GM12878 (cell line): ENCODE results near the gene ARL9. TPM values are rescaled to one million over a fixed set of nuclear protein-coding genes. Genes with fewer than 3 reads are reported as not detected.

ENCODE experiments used
- ATAC-seq: fragments of 200-7000 bp; cut with Tn5 transposase; 3 replicates; pipeline ENCODE4 v1.9.1; 2020; ENCODE audit warnings: mild to moderate bottlenecking, moderate library complexity
- BruUV-seq: library from RNA; stranded (reverse); fragments of 400-500 nt; replicated peaks from 2 replicates; lab custom pipeline; 2021; lab: Mats Ljungman, UMichigan
- CTCF ChIA-PET: fragments of 300-600 bp; sonication (Branson Sonifier 250); formaldehyde crosslinking; extraction: SDS; loops from one replicate; lab custom pipeline; 2021; ENCODE audit warnings: inconsistent platforms; lab: Yijun Ruan, JAX
- POLR2A ChIA-PET: fragments of 350-600 bp; formaldehyde crosslinking; extraction: SDS; loops from one replicate; lab custom pipeline; 2021; ENCODE audit warnings: inconsistent platforms; lab: Charles Lee
- RAD21 ChIA-PET: fragments of 300-600 bp; sonication (Branson Sonifier 250); formaldehyde crosslinking; loops from one replicate; lab custom pipeline; 2023; ENCODE audit warnings: antibody characterized with exemption; ENCODE audit not compliant: unreplicated experiment; lab: Charles Lee
- SMC1A ChIA-PET: fragments of 300-600 bp; sonication (Branson Sonifier 250); formaldehyde crosslinking; loops from one replicate; lab custom pipeline; 2023; ENCODE audit not compliant: unreplicated experiment, uncharacterized antibody; lab: Charles Lee
- DNase-seq: peaks from one replicate; pipeline ENCODE4 v3.0.0-alpha.2; 2011; ENCODE audit warnings: low read depth, low spot score
- FAIRE-seq: peaks from 3 replicates; lab custom pipeline; 2011; peaks lifted over from hg19 to GRCh38; lab: Jason Lieb, UNC
- H2AFZ ChIP-seq: 2 replicates; pipeline ENCODE4 v1.6.0; 2011; ENCODE audit warnings: low read depth, low read length, control low read depth; ENCODE audit not compliant: control insufficient read depth
- H3K27ac ChIP-seq: 2 replicates; pipeline ENCODE4 v1.5.1; 2011; ENCODE audit warnings: control low read depth; ENCODE audit not compliant: control insufficient read depth, insufficient read depth
- H3K27me3 ChIP-seq, 2 experiments: replicated peaks in 1 of 2; 2 replicates each; pipeline versions ENCODE4 v1.6.0 to v1.6.1; 2011; ENCODE audit warnings: low read length in 1 of 2; ENCODE audit not compliant: control insufficient read depth in 2 of 2, insufficient read depth in 2 of 2
- H3K36me3 ChIP-seq, 2 experiments: 2 replicates each; pipeline ENCODE4 v1.5.1; 2011; ENCODE audit warnings: low read length in 1 of 2; ENCODE audit not compliant: control insufficient read depth in 2 of 2, insufficient read depth in 2 of 2
- H3K4me1 ChIP-seq: 2 replicates; pipeline ENCODE4 v1.6.1; 2011; ENCODE audit warnings: mild to moderate bottlenecking, low read length, moderate library complexity, mixed read lengths; ENCODE audit not compliant: control insufficient read depth, insufficient read depth
- H3K4me2 ChIP-seq: 2 replicates; pipeline ENCODE4 v1.6.0; 2011; ENCODE audit warnings: control low read depth; ENCODE audit not compliant: control insufficient read depth, insufficient read depth
- H3K4me3 ChIP-seq: fragments of 200-600 bp; sonication (generic); 2 replicates; pipeline ENCODE4 v1.5.1; 2016
- H3K79me2 ChIP-seq: 2 replicates; pipeline ENCODE4 v1.6.0; 2011; ENCODE audit warnings: low read length; ENCODE audit not compliant: control insufficient read depth, insufficient read depth
- H3K9ac ChIP-seq: 2 replicates; pipeline ENCODE4 v1.8.0; 2011; ENCODE audit warnings: low read length, control low read depth, mixed read lengths; ENCODE audit not compliant: control insufficient read depth, insufficient read depth
- H3K9me3 ChIP-seq: replicated peaks from 3 replicates; pipeline ENCODE4 v1.5.1; 2011; ENCODE audit warnings: mild to moderate bottlenecking, low read length; ENCODE audit not compliant: control insufficient read depth, insufficient read depth
- H4K20me1 ChIP-seq: 2 replicates; pipeline ENCODE4 v1.6.0; 2011; ENCODE audit not compliant: control insufficient read depth, insufficient read depth
- ATF2 ChIP-seq: IDR thresholded peaks from 2 replicates; pipeline ENCODE4 v1.6.1; 2012; ENCODE audit warnings: low read length, inconsistent platforms
- BMI1 ChIP-seq: fragments of 450-650 bp; IDR thresholded peaks from 2 replicates; pipeline ENCODE4 v1.6.1; 2016; ENCODE audit warnings: mild to moderate bottlenecking, moderate library complexity, borderline replicate concordance
- CREB1 ChIP-seq: IDR thresholded peaks from 2 replicates; pipeline ENCODE4 v1.6.1; 2012; ENCODE audit warnings: low read depth, mild to moderate bottlenecking, inconsistent platforms
- IKZF1 ChIP-seq: fragments of 450-650 bp; conservative IDR thresholded peaks from 2 replicates; pipeline ENCODE4 v1.6.1; 2017; ENCODE audit warnings: antibody characterized with exemption, mild to moderate bottlenecking
- JUND ChIP-seq: IDR thresholded peaks from 2 replicates; pipeline ENCODE4 v1.6.1; 2012; ENCODE audit warnings: low read depth, mild to moderate bottlenecking, low read length, improper control_type of control experiment, moderate library complexity
- NR2C2 ChIP-seq: IDR thresholded peaks from 2 replicates; pipeline ENCODE4 v1.6.1; 2011; ENCODE audit warnings: borderline replicate concordance, low read depth; ENCODE audit not compliant: control insufficient read depth, insufficient read length
- SIN3A ChIP-seq: IDR thresholded peaks from 2 replicates; pipeline ENCODE4 v1.6.1; 2012; ENCODE audit warnings: low read depth, low read length, improper control_type of control experiment
- STAT1 ChIP-seq: fragments of 450-650 bp; conservative IDR thresholded peaks from 2 replicates; pipeline ENCODE4 v1.6.1; 2014; ENCODE audit warnings: antibody characterized with exemption, mild to moderate bottlenecking
- WGBS: methylation state at CpG from one replicate; pipeline ENCODE4 v1.1.6; 2016; ENCODE audit warnings: low lambda C conversion rate; ENCODE audit not compliant: insufficient replicate concordance, insufficient coverage; ENCODE audit errors: missing lambda C conversion rate; 5-methylcytosine and 5-hydroxymethylcytosine counted together
- in situ Hi-C: fragments of 300-500 bp; cut with MboI; formaldehyde crosslinking; loops from 9 replicates; pipeline ENCODE4 v1.14.3; 2018; ENCODE audit warnings: mixed read lengths
- intact Hi-C: fragments of 100-400 bp; cut with micrococcal nuclease; formaldehyde crosslinking; loops from one replicate; pipeline ENCODE4 v1.14.2; 2022; ENCODE audit not compliant: unreplicated experiment
- polyA plus RNA-seq, 11 experiments: library from polyadenylated mRNA; depleted of rRNA in 4 of 11; unstranded in 6 of 11; stranded (reverse) in 5 of 11; fragments of >200 nt; fragmentation: Nextera tagmentation in 4 of 11; fragmentation: Illumina TruSeq in 1 of 11; extraction: Ambion mirVana in 4 of 11; extraction: Trizol in 1 of 11; gene quantifications; 1 replicate in 1 of 11; 2 replicates in 10 of 11; pipeline versions ENCODE4 v1.2.1 to v1.2.3, GENCODE V29; 2011 to 2016; ENCODE audit warnings: inconsistent platforms in 2 of 11, missing spikeins in 2 of 11, low read depth in 1 of 11
- total RNA-seq, 4 experiments: library from RNA; depleted of rRNA in 3 of 4; stranded (reverse); fragments of >200 nt in 3 of 4; fragmentation: Illumina TruSeq in 1 of 4; extraction: Trizol in 1 of 4; gene quantifications; 2 replicates each; pipeline versions ENCODE4 v1.2.1 to v1.2.3, GENCODE V29; 2013 to 2021

Gene ARL9
- total and polyA plus RNA-seq, 10 of the 15 experiments (the other 5 are each of a cell fraction or from before 2014, with no cell fraction given): not detected

DNA sequence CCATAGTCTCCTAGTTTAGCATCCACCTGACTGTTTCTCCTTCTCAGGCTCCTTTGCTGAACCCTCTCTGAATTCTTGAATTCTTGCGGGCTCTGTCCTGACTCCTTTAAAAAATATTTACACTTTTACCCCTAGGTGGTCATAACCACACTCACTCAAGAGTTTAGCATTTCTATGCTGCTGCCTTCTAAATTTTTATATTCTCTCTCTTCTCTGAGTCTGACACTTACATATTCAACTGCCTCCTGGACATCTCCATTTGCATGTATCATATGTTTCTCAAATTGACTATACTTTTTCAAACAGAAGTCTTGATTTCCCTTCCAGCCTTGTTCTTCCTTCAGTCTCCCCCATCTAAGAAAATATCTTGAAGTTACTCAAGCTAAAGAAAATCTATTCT, 31.6 kb downstream of the ARL9 start:
- BruUV-seq: no TSS peak
- WGBS: 35% methylated on average over 1 of the region's 1 CpG
- Histone ChIP-seq H3K4me3 (no peak overlapping the region), H3K4me1 (no peaks in the 10 kb centered on the region), H3K9ac (no peak overlapping the region), H3K79me2 (no peaks in the 10 kb centered on the region)
- SMC1A ChIA-PET: no interaction called here
- DNase-seq: no peak
- in situ Hi-C loops: no loop called here
- TF ChIP-seq JUND (no peak), BMI1 (no peak), STAT1 (no peak), NR2C2 (no peak)
- TF ChIP-seq, all 136 proteins: peak for 0
- Histone ChIP-seq H3K27me3 (peaks cover 0 to 4% of the 10 kb centered on the region in 2 experiments; a peak in 1 of 4 replicates), H3K4me2 (no peak overlapping the region), H2AFZ (no peak overlapping the region), H3K27ac (no peak overlapping the region), H4K20me1 (no peaks in the 10 kb centered on the region), H3K36me3 (no peaks in the 10 kb centered on the region), H3K9me3 (no peaks in the 10 kb centered on the region)
- POLR2A ChIA-PET: no interaction called here
- intact Hi-C loops: no loop called here
- no peak for ATAC-seq
- RAD21 ChIA-PET: no interaction called here
- CTCF ChIA-PET: no interaction called here
- FAIRE-seq: no peak

- in situ Hi-C loops (no loop called here), intact Hi-C loops (loop anchor here (5.0 kb wide), 1 partner anchor 296 kb away; no protein-coding TSS in a partner anchor)
- Histone ChIP-seq H3K9me3 (no peaks in the 10 kb centered on the region), H3K36me3 (no peaks in the 10 kb centered on the region), H3K27me3 (no peaks in the 10 kb centered on the region), H3K4me1 (no peaks in the 10 kb centered on the region), H3K4me2 (no peak overlapping the region), H3K79me2 (no peaks in the 10 kb centered on the region), H3K27ac (no peak overlapping the region), H2AFZ (no peak overlapping the region), H3K4me3 (no peak overlapping the region), H3K9ac (no peak overlapping the region), H4K20me1 (0 out of 2 replicates have a peak, but pooled peaks cover 2% of the 10 kb centered on the region)
- ChIA-PET RAD21 (no interaction called here), SMC1A (no interaction called here), POLR2A (no interaction called here), CTCF (interaction anchor here (0.6 kb wide), 1 partner anchor 118 kb away, joined by 3 read pairs; no protein-coding TSS in a partner anchor)
- BruUV-seq: no TSS peak
- TF ChIP-seq SIN3A (no peak), IKZF1 (no peak), ATF2 (no peak), CREB1 (no peak)
- DNase-seq: no peak
- FAIRE-seq: no peak
- ATAC-seq: no peak
- 64% methylated on average over 4 of the region's 4 CpGs for WGBS
These were observed 35.2 kb downstream of the ARL9 start for GRCh38 chr4:56540826-56541225.
